ENCODE data around the gene AIG1.
"Not testable (repeated sequence)": the region's sequence is repeated elsewhere in the genome, so short reads cannot be mapped to it uniquely, and the experiment has no call there.

AIG1 gene

DNA sequence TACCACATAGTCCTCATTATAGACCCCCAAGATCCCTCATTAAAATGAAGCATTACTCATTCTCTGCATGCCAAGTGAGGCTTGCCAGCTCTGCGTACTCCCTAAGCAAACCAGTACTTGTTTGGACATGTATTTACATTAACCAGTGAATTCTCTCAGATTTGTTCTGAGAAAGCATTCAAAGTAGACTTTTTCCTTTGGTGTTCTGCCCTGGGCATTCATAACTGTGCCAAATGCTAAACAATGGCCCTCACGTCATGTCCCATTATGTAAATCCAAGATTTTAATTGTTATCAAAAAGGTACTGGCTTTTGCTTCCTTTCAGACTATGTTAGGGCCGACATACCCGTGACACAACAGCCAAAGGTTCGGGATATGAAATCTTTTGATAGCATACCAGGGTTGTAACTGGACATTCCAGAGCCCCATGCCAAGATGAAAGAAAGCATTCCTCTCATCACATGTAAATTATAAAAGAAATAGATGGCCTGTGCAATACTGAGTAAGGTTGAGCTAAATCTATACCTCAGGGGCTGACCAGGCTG lies 225.6 kb downstream of the AIG1 start:
- H3K4me3 ChIP-seq (ENCODE audit: low read length in 2 of 2): peak overlapping the region in 1 of 2 donors; percentile 24
- H3K9me3 ChIP-seq (ENCODE audit: control insufficient read depth in 2 of 2, low read length in 2 of 2): no peaks in the 10 kb centered on the region
- H3K36me3 ChIP-seq (ENCODE audit: control insufficient read depth in 2 of 2, insufficient read depth in 2 of 2, low read length in 2 of 2): no peaks in the 10 kb centered on the region
- peak overlapping the region; percentile 31 for H3K27ac ChIP-seq (ENCODE audit: low read length)
- H3K4me1 ChIP-seq (ENCODE audit: control insufficient read depth, insufficient read depth, low read length): peaks cover 24% of the 10 kb centered on the region
- no peak overlapping the region for H3K9ac ChIP-seq (ENCODE audit: low read length in 2 of 2)
- H3K27me3 ChIP-seq (ENCODE audit: control insufficient read depth in 1 of 2, insufficient read depth in 2 of 2, low read length in 2 of 2): no peaks in the 10 kb centered on the region

DNA sequence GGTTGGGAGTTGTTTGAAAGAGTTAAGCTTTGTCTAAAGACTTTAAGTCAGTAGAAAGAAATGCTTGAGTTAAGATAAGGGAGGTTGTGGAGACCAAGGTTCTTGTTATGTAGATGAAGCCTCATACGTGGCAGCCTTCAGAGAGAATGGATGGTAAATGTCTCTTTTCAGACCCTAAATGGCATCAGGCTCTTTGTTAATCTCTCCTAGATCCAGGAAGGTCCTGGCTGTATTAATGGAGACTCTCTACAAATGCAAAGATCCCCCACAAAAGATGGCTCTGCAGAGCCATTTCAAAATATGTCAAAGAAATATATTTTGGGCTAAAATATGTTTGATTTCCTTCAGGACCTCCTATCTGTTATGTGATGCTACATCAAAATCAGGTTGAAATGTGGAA lies 228.2 kb downstream of the AIG1 start:
- Histone ChIP-seq H3K27me3 (ENCODE audit: control insufficient read depth in 1 of 2, insufficient read depth in 2 of 2, low read length in 2 of 2) (no peaks in the 10 kb centered on the region), H3K9me3 (ENCODE audit: control insufficient read depth in 2 of 2, low read length in 2 of 2) (no peaks in the 10 kb centered on the region), H3K27ac (ENCODE audit: low read length) (no peak overlapping the region), H3K9ac (ENCODE audit: low read length in 2 of 2) (no peak overlapping the region), H3K4me3 (ENCODE audit: low read length in 2 of 2) (no peak overlapping the region), H3K36me3 (ENCODE audit: control insufficient read depth in 2 of 2, insufficient read depth in 2 of 2, low read length in 2 of 2) (no peaks in the 10 kb centered on the region), H3K4me1 (ENCODE audit: control insufficient read depth, insufficient read depth, low read length) (peaks cover 24% of the 10 kb centered on the region)

DNA sequence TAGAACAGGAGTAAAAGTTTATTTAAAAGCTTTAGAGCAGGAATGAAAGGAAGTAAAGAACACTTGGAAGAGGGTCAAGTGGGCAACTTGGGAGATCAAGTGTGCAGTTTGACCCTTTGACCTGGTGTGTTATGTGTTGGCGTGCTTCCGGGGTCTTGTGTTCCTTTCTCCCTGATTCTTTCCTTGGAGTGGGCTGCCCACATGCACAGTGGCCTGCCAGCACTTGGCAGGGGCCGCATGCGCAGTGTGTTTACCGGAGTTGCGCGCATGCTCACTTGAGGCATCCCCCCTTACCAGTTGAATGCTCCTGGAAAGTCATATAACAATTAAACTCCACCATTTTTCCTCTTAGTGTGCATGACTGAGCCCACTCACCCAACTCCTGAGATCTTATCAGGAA lies 229.5 kb downstream of the AIG1 start:
- H3K36me3 ChIP-seq (ENCODE audit: control insufficient read depth in 2 of 2, insufficient read depth in 2 of 2, low read length in 2 of 2): no peaks in the 10 kb centered on the region
- H3K4me3 ChIP-seq (ENCODE audit: low read length in 2 of 2): no peak overlapping the region
- peaks cover 18% of the 10 kb centered on the region for H3K4me1 ChIP-seq (ENCODE audit: control insufficient read depth, insufficient read depth, low read length)
- no peaks in the 10 kb centered on the region for H3K27me3 ChIP-seq (ENCODE audit: control insufficient read depth in 1 of 2, insufficient read depth in 2 of 2, low read length in 2 of 2)
- H3K9me3 ChIP-seq (ENCODE audit: control insufficient read depth in 2 of 2, low read length in 2 of 2): no peaks in the 10 kb centered on the region
- no peak overlapping the region for H3K9ac ChIP-seq (ENCODE audit: low read length in 2 of 2)
- H3K27ac ChIP-seq (ENCODE audit: low read length): no peak overlapping the region

DNA sequence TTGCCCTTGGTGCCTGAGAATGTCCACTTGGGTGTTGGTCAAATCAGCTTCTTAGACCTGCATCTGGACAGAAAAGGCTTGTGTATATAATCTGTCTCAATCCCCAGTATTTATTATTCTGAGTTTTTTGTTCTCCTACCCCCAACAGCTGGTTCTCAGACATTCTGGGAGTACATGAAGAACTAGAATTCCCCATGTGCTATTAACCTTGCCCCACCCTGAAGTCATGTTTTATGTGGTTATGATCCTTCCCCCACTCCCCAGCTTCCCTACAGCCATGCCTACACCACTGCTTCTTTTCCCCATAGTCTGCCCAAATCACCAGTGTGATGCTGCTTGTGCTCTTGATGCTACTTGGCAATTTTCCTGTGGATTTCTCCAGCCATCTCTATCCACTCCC lies 232.8 kb downstream of the AIG1 start:
- Histone ChIP-seq H3K27ac (ENCODE audit: low read length) (no peak overlapping the region), H3K36me3 (ENCODE audit: control insufficient read depth in 2 of 2, insufficient read depth in 2 of 2, low read length in 2 of 2) (no peaks in the 10 kb centered on the region), H3K9me3 (ENCODE audit: control insufficient read depth in 2 of 2, low read length in 2 of 2) (no peaks in the 10 kb centered on the region), H3K4me1 (ENCODE audit: control insufficient read depth, insufficient read depth, low read length) (no peaks in the 10 kb centered on the region), H3K27me3 (ENCODE audit: control insufficient read depth in 1 of 2, insufficient read depth in 2 of 2, low read length in 2 of 2) (no peaks in the 10 kb centered on the region), H3K4me3 (ENCODE audit: low read length in 2 of 2) (no peak overlapping the region), H3K9ac (ENCODE audit: low read length in 2 of 2) (no peak overlapping the region)

GRCh38 chr6:143294265-143294860 lies 233.7 kb downstream of the AIG1 start:
- no peaks in the 10 kb centered on the region for H3K9me3 ChIP-seq (ENCODE audit: control insufficient read depth in 2 of 2, low read length in 2 of 2)
- no peak overlapping the region for H3K9ac ChIP-seq (ENCODE audit: low read length in 2 of 2)
- H3K4me3 ChIP-seq (ENCODE audit: low read length in 2 of 2): no peak overlapping the region
- H3K4me1 ChIP-seq (ENCODE audit: control insufficient read depth, insufficient read depth, low read length): peaks cover 2% of the 10 kb centered on the region
- no peaks in the 10 kb centered on the region for H3K27me3 ChIP-seq (ENCODE audit: control insufficient read depth in 1 of 2, insufficient read depth in 2 of 2, low read length in 2 of 2)
- no peaks in the 10 kb centered on the region for H3K36me3 ChIP-seq (ENCODE audit: control insufficient read depth in 2 of 2, insufficient read depth in 2 of 2, low read length in 2 of 2)
- H3K27ac ChIP-seq (ENCODE audit: low read length): no peak overlapping the region

- no peaks in the 10 kb centered on the region for H3K36me3 ChIP-seq (ENCODE audit: control insufficient read depth in 2 of 2, insufficient read depth in 2 of 2, low read length in 2 of 2)
Measured at GRCh38 chr6:143295932-143296331, 235.2 kb downstream of the AIG1 start.

DNA sequence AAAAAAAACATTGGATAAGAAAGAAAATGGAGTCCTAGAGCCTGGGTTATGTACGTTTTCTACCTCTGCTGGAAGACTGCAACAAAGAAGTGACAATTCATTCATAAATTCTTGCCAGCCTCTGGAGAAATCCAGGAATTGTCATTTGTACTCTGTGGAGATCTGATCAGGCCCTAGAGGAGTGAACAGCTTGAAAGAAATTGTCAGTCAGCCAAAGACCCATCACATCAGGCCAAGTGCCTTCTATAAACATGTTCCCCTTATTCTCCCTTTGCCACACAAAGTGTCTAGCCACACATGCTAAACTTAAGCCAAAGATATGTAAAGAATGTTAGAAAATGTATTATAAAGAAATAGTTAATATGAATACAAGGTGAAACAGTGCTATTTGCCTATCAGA lies 237.4 kb downstream of the AIG1 start:
- H3K4me3 ChIP-seq (ENCODE audit: low read length in 2 of 2): no peak overlapping the region
- no peaks in the 10 kb centered on the region for H3K9me3 ChIP-seq (ENCODE audit: control insufficient read depth in 2 of 2, low read length in 2 of 2)
- H3K36me3 ChIP-seq (ENCODE audit: control insufficient read depth in 2 of 2, insufficient read depth in 2 of 2, low read length in 2 of 2): no peaks in the 10 kb centered on the region
- H3K4me1 ChIP-seq (ENCODE audit: control insufficient read depth, insufficient read depth, low read length): peaks cover 5% of the 10 kb centered on the region
- no peak overlapping the region for H3K9ac ChIP-seq (ENCODE audit: low read length in 2 of 2)
- no peaks in the 10 kb centered on the region for H3K27me3 ChIP-seq (ENCODE audit: control insufficient read depth in 1 of 2, insufficient read depth in 2 of 2, low read length in 2 of 2)
- no peak overlapping the region for H3K27ac ChIP-seq (ENCODE audit: low read length)

More at GRCh38 chr6:143295932-143296331, 235.2 kb downstream of the AIG1 start:
- Histone ChIP-seq H3K4me1 (ENCODE audit: control insufficient read depth, insufficient read depth, low read length) (peaks cover 5% of the 10 kb centered on the region), H3K9ac (ENCODE audit: low read length in 2 of 2) (no peak overlapping the region), H3K9me3 (ENCODE audit: control insufficient read depth in 2 of 2, low read length in 2 of 2) (no peaks in the 10 kb centered on the region), H3K4me3 (ENCODE audit: low read length in 2 of 2) (no peak overlapping the region), H3K27ac (ENCODE audit: low read length) (no peak overlapping the region), H3K27me3 (ENCODE audit: control insufficient read depth in 1 of 2, insufficient read depth in 2 of 2, low read length in 2 of 2) (no peaks in the 10 kb centered on the region)

DNA sequence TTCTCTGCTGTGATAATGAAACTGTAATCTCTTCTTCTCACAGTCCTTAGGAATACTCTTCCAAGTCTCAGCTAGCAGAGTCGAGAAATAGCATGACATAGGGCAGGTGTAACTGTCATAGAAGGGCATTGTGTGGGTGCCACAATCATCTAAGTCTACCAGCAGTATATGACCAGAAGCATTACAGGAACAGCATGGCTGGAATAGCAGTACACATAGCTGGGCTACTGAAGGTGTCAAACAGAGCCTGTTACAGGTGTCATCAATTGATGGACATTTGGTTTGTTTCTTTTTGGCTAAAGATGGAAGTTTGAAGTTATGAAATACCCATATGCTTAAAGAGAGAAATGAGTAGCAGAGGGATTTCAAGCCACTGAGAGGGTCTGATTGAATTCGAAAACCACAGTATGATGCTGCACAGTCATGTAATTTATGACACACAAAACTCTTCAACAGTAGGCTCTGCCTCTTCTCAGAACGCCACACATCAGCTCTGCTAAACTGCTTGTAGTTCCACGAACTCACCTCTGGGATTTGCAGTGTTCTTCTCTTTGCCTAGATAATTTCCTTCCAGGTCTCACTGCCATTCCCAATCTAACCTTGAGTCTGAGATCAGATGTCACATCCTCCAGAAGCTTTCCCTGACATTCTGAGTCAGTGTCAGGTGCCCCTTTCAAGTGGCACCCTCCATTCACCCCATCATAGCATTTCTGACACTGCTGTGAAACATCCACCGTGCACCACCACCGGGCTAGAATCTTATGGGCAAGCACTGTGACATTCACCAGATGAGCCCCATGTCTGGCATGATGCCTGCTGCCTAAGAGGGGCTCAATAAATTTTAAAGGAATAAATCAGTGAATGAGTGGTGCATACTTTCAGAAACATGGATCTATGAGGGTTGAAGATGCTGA lies 238.8 kb downstream of the AIG1 start:
- Histone ChIP-seq H3K9ac (ENCODE audit: low read length in 2 of 2) (no peak overlapping the region), H3K4me1 (ENCODE audit: control insufficient read depth, insufficient read depth, low read length) (peaks cover 5% of the 10 kb centered on the region), H3K27ac (ENCODE audit: low read length) (no peak overlapping the region), H3K4me3 (ENCODE audit: low read length in 2 of 2) (no peak overlapping the region), H3K36me3 (ENCODE audit: control insufficient read depth in 2 of 2, insufficient read depth in 2 of 2, low read length in 2 of 2) (no peaks in the 10 kb centered on the region), H3K27me3 (ENCODE audit: control insufficient read depth in 1 of 2, insufficient read depth in 2 of 2, low read length in 2 of 2) (no peaks in the 10 kb centered on the region), H3K9me3 (ENCODE audit: control insufficient read depth in 2 of 2, low read length in 2 of 2) (no peaks in the 10 kb centered on the region)

GRCh38 chr6:143301188-143301587 lies 240.5 kb downstream of the AIG1 start:
- Histone ChIP-seq H3K36me3 (ENCODE audit: control insufficient read depth in 2 of 2, insufficient read depth in 2 of 2, low read length in 2 of 2) (no peaks in the 10 kb centered on the region), H3K27ac (ENCODE audit: low read length) (no peak overlapping the region), H3K4me1 (ENCODE audit: control insufficient read depth, insufficient read depth, low read length) (peaks cover 5% of the 10 kb centered on the region), H3K4me3 (ENCODE audit: low read length in 2 of 2) (no peak overlapping the region), H3K9me3 (ENCODE audit: control insufficient read depth in 2 of 2, low read length in 2 of 2) (no peaks in the 10 kb centered on the region), H3K9ac (ENCODE audit: low read length in 2 of 2) (no peak overlapping the region), H3K27me3 (ENCODE audit: control insufficient read depth in 1 of 2, insufficient read depth in 2 of 2, low read length in 2 of 2) (no peaks in the 10 kb centered on the region)

GRCh38 chr6:143307760-143308159 lies 247.1 kb downstream of the AIG1 start:
- not testable (repeated sequence) for H3K9ac ChIP-seq (ENCODE audit: low read length in 2 of 2); H3K36me3 ChIP-seq (ENCODE audit: control insufficient read depth in 2 of 2, insufficient read depth in 2 of 2, low read length in 2 of 2); H3K4me1 ChIP-seq (ENCODE audit: control insufficient read depth, insufficient read depth, low read length); H3K27ac ChIP-seq (ENCODE audit: low read length); H3K9me3 ChIP-seq (ENCODE audit: control insufficient read depth in 2 of 2, low read length in 2 of 2); H3K27me3 ChIP-seq (ENCODE audit: control insufficient read depth in 1 of 2, insufficient read depth in 2 of 2, low read length in 2 of 2); H3K4me3 ChIP-seq (ENCODE audit: low read length in 2 of 2)

DNA sequence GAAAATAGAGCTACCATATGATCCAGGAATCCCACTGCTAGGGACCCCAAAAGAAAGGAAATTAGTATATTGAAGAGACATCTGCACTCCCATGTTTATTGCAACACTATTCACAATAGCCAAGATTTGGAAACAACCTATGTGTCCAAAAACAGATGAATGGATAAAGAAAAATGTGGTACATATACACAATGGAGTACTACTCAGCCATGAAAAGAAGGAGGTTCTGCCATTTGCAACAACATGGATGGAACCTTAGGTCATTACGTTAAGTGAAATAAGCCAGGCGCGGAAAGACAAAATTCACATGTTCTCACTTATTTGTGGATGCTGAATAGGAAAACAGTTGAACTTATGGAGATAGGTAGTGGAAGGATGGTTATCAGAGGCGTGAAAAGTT lies 252.5 kb downstream of the AIG1 start:
- no peaks in the 10 kb centered on the region for H3K27me3 ChIP-seq (ENCODE audit: control insufficient read depth in 1 of 2, insufficient read depth in 2 of 2, low read length in 2 of 2)
- no peaks in the 10 kb centered on the region for H3K9me3 ChIP-seq (ENCODE audit: control insufficient read depth in 2 of 2, low read length in 2 of 2)
- no peak overlapping the region for H3K9ac ChIP-seq (ENCODE audit: low read length in 2 of 2)
- no peak overlapping the region for H3K27ac ChIP-seq (ENCODE audit: low read length)
- no peak overlapping the region for H3K4me3 ChIP-seq (ENCODE audit: low read length in 2 of 2)
- no peaks in the 10 kb centered on the region for H3K36me3 ChIP-seq (ENCODE audit: control insufficient read depth in 2 of 2, insufficient read depth in 2 of 2, low read length in 2 of 2)
- H3K4me1 ChIP-seq (ENCODE audit: control insufficient read depth, insufficient read depth, low read length): no peaks in the 10 kb centered on the region
